HG02943 (cell line): ENCODE results near the gene PNRC2.
"Not testable (repeated sequence)": the region's sequence is repeated elsewhere in the genome, so short reads cannot be mapped to it uniquely, and the experiment has no call there.

ENCODE experiments used
- ATAC-seq: cut with Tn5 transposase; IDR thresholded peaks from one replicate; pipeline ENCODE4 v1.9.1; 2021; ENCODE audit warnings: mild to moderate bottlenecking, low read depth, moderate library complexity; ENCODE audit not compliant: unreplicated experiment

The PNRC2 gene

GRCh38 chr1:23947366-23947765 is 12.3 kb upstream of the PNRC2 start:
- no peak for ATAC-seq

DNA sequence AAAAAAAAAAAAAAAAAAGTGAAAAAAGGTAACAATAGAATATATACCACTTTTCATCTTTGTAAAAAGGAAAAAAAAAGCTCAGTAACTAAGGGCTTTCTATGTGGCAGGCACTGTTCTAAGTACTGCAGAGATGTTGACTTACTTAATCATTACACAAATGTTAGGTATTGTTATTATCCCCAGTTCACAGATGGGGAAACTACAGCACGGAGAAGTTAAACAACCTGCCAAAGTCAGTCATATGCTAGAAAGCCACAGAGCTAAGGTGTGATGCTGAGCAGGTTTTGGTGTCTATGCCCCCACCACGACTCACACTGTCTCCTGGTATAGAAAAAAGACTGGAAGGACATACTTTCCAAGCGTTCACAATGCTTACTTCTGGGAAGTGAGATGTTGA is 6.6 kb upstream of the PNRC2 start:
- ATAC-seq, result no peak

DNA sequence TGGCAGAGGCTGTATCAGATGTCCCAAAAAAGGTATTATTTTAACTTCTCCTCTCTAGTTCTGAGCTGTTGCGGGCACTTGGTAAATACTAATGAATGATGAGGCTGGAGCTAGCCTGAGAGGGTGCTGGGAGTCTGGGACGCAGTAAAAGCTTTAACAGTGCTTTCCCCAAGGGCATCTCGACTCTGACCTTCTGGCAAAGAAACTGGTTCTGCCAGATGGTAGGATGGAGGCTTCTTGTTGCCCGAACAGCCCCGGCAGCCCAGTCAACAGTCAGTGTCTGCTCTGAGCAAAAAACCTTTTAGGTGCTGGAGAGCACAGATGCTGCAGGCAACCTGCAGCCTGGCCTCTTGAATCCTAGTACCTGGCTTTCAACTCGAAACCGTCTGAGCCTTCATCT is 2.5 kb upstream of the PNRC2 start:
- ATAC-seq, result no peak

DNA sequence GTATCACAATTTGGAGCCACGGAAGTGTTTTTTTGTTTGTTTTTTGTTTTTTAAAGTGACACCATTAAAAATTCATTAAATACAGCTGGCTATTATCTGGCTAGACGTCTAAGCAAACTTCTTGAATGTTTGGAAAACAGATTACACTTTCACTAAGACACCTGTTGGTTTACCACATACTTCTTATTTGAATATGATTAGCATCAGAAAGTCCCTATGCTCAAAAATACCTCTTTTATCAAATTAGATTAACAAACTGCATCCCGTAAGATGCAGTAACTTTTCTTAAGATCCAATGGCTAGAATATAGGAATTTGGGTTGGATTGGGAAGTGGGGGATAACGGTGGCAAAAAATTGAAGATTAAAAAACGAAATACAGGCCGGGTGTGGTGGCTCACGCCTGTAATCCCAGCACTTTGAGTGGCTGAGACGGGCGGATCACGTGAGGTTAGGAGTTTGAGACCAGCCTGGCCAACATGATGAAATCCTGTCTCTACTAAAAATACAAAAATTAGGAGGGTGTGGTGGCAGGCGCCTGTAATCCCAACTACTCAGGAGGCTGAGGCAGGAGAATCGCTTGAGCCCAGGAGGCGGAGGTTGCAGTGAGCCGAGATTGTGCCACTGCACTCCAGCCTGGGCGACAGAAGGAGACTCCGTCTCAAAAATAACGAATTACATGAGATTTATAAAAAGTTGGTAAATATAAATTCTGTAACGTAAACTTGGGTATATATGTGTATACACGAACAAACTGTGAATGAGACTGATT is 1.4 kb upstream of the PNRC2 start:
- ATAC-seq, result not testable (repeated sequence)

- ATAC-seq, result peak; percentile 59
Observed at GRCh38 chr1:23958810-23959460, 693 bp upstream of the PNRC2 start.

DNA sequence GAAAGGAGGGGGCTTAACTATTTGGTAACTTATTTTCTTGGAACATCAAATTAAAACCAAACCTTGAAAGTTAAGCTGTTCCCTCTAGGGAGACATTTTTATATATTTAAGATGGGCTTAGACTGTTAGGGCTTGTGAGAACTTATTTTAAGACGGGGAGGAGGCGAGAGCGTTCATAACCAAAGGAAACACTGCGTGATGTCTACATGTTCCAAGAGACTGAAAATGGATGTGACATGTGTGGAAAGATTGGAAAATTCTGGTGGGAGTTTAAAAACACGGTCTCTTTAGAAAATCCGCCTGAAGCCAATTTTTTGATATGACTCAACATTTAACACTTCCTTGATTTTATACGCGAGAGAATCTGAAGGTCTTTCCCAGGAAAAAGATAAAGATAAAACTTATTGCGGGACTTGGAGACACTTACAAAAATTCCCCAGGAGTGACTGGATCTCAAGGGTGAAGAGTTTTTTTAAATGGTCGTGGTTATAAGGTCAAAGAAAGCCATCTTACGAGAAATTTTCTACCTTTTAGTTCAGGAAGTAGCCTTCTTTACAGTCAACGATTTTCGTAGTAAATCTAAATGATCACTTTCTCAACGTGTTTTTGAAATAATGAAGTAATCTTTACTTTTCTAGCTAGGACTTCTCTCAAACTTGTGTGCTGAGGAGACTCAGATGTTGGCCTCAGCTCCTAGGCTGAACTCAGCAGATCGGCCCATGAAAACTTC is 828 bp downstream of the PNRC2 start:
- ATAC-seq, result no peak

DNA sequence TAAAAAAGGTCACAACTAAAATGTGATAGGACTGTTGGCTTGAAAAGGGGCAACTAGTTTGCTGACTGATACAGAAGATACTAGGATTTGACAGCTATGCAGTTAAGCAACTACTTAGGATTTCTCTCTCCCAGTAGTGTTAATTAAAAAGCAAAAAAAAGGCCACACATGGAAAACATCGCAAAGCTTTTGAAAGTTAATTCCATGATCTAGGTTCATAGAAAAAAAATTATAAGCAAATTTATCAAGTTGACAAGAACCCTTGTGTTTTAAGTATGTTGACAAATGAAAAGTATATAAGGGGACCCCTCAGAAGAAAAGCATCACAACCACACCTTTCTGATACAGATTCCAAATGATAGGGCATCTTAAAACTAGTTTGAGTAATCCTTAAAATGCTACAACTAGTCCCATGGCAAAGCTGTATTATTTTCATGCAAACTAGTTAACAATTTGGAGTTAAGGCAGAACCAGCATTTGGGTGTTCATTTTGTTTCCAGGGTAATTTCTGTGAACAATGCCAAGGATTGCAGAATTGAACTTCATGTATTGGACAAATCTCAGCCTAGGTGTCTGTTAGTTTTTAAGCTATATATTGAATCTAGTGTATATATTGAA is 4.1 kb downstream of the PNRC2 start:
- ATAC-seq, result no peak

- no peak for ATAC-seq
Observed at GRCh38 chr1:23964235-23964668, 4.6 kb downstream of the PNRC2 start.

GRCh38 chr1:23964790-23965740 is 5.4 kb downstream of the PNRC2 start:
- ATAC-seq, result no peak

DNA sequence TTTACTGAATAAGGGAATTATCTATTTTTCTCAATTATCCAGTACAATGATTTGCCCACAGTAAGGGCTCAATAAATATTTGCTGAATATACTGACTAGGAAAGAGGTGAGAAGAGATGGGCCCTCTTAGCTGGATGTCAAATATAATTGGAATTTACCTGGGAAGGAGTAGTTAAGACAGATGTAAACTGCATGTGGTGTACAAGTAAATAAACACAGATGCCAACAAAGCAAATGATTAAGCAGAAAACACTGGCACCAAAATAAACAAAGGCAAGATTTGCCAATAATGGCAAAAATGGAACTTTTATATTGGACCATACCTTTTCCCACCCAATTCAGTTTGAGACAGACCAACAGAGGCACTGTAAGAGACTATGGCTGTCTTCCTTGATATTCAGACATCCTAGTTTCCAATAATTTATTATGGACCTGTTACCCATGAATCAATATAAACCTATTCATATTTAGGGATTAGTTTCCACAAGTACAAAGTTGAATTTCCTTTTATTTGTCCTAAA is 7.4 kb downstream of the PNRC2 start:
- ATAC-seq, result no peak

DNA sequence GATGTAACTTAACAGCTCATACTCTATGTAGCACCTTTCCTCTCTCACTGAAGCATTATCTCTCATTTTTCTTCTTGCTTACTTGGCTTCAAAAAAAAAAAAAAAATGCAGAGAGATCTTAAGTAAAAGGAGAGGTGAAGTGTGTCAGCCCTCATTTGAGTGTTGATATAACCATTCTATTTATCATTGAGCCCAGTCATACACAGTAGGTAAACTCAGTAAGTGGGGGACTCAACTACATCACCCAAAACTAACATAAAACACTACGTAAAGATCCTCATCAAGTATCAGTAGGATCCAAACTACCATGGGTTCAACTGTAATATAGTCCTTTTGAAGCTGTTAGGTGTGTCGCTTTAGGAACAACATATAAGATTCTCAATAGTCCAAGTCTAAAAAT is 8.2 kb downstream of the PNRC2 start:
- no peak for ATAC-seq

- ATAC-seq, result no peak
Observed at GRCh38 chr1:23977187-23977853, 17.7 kb downstream of the PNRC2 start.

DNA sequence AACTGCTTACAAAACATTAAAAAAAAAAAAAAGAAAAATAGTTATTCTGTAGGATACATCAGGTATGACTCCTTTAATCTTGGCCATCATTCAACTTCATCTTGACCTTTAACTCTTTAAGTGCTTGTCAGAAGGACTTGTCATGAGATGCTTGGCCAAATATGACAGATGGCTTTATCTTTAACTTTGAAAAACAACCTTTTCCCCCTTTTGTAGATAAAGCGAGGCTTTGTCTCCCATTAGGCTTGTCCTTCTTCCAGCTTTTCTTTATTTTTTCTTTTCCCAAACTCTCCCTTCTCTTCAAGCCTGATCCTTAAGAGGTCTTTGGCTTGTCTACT is 18.2 kb downstream of the PNRC2 start:
- ATAC-seq, result no peak

GRCh38 chr1:23978805-23979204 is 19.2 kb downstream of the PNRC2 start:
- no peak for ATAC-seq

DNA sequence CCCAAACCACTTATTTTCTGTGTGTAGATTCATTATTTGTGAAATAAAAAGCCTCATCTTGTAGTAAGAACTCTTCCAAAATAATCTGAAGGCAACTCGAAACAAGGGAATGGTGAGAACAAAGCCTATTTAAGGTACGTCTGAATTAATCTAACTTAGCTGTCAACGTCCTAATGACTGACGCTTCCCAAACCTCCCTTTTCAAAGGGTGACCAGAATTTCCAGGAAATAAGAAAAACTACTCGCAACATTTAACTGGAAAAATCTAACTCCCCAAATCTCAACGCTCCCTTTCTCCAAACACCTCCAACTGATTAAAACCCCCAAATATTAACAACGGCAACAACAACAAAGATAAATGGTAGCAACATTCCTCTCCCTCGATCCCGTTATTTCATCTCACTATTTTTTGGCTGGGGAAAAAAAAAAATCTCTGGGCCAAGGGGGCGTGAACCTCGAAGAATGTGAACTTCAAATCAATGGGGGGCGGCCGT is 19.8 kb downstream of the PNRC2 start:
- no peak for ATAC-seq

DNA sequence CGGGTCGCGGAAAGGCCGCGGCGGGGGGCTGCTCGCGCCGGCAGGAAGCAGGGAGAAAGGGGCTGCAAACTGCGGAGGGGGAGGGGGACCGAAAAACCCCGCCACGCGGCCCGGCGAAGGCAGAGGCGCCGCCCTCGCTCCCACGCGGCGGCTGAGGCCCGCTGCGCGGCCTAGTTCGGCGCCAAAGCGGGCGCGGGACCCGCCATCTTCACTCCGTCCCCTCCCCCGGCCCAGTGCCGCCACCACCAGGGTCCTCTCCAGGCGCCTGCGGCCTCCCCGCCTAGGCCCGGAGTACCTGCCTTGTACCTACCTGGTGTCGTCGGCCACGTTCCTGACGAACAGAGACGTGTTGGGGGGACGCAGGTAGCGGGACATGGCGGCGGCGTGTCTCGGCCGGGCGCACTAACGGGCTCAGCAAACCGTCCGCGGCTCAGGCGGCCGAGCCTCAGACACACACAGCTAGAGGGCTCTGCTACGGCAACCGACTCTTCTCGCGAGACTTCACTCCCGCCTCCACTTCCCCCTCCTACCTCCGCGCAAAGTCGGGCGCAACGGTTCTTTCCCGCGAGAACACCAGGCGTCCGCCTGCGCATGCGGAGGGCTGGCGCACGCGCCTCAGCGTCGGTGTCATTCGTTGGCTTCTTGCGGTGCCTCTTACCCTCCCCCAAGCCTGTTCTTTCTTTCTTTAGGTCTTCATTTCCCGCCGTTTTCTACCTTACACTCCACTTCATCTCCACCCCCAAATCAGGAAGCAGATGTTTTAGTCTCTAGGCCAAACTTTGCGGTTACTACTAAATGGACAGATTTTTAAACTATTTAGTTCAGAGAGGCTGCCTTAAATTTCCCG is 20.5 kb downstream of the PNRC2 start, which contains the start of gene SRSF10:
SRSF10 (minus strand) TSS at position 447 of the 847 bp plus-strand sequence; CDS start at position 375, 72 bp downstream.
- peak; percentile 90 for ATAC-seq

DNA sequence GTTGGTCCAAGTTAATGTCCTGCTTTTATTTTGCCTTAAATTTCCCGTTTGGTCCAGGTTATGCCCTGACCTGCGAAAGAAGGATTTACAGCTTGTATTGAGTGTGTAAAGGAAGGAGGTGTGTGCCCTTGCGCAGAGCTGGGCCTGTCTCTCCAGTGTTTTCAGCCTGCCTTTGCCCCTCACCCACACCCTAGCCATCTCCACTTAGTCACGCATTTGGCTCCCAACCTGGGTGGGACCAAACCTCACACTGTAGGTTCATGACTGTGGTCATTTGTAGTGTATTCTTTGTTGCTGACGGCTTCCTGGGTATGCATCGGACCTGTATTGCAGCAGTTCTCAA is 21.1 kb downstream of the PNRC2 start:
- ATAC-seq, result peak; percentile 27
